H9 (cell line): ENCODE data around the gene FHIT. TPM values are rescaled to one million over a fixed set of nuclear protein-coding genes. Genes with fewer than 3 reads are reported as not detected.

Experiments
- DNase-seq: peaks from one replicate; pipeline ENCODE4 v3.0.0-alpha.2; 2017
- H2AFZ ChIP-seq: one replicate; pipeline ENCODE4 v1.6.1; 2013; ENCODE audit warnings: mild to moderate bottlenecking, low read length, control low read depth, moderate library complexity
- H2AK5ac ChIP-seq: 2 replicates; pipeline ENCODE4 v1.6.1; 2013; ENCODE audit warnings: low read length, control low read depth, mixed read lengths; ENCODE audit not compliant: insufficient read length
- H2BK120ac ChIP-seq: one replicate; pipeline ENCODE4 v1.6.1; 2013; ENCODE audit warnings: low read depth, mild to moderate bottlenecking, low read length, control low read depth, inconsistent platforms; ENCODE audit not compliant: poor library complexity, severe bottlenecking
- H2BK12ac ChIP-seq: 2 replicates; pipeline ENCODE4 v1.6.1; 2013; ENCODE audit warnings: low read length, control low read depth, mixed read lengths, low read depth; ENCODE audit not compliant: insufficient read length
- H2BK15ac ChIP-seq: 2 replicates; pipeline ENCODE4 v1.6.1; 2013; ENCODE audit warnings: low read depth, low read length, control low read depth
- H2BK20ac ChIP-seq: one replicate; pipeline ENCODE4 v1.6.1; 2013; ENCODE audit warnings: low read depth, mild to moderate bottlenecking, low read length, control low read depth, inconsistent platforms; ENCODE audit not compliant: poor library complexity, severe bottlenecking
- H2BK5ac ChIP-seq: 2 replicates; pipeline ENCODE4 v1.6.1; 2013; ENCODE audit warnings: low read length, control low read depth, mixed read lengths; ENCODE audit not compliant: insufficient read length
- H3K14ac ChIP-seq: 2 replicates; pipeline ENCODE4 v1.6.1; 2013; ENCODE audit warnings: low read length, control low read depth; ENCODE audit not compliant: insufficient read depth
- H3K18ac ChIP-seq: 2 replicates; pipeline ENCODE4 v1.6.1; 2013; ENCODE audit warnings: low read depth, mild to moderate bottlenecking, mixed read lengths, low read length, control low read depth; ENCODE audit not compliant: insufficient read length
- H3K23ac ChIP-seq: 2 replicates; pipeline ENCODE4 v1.6.1; 2013; ENCODE audit warnings: low read length, control low read depth, mixed read lengths, low read depth; ENCODE audit not compliant: insufficient read length
- H3K23me2 ChIP-seq: 2 replicates; pipeline ENCODE4 v1.6.1; 2013; ENCODE audit warnings: low read depth, mild to moderate bottlenecking, mixed read lengths, low read length, control low read depth; ENCODE audit not compliant: insufficient read length, poor library complexity, severe bottlenecking
- H3K27ac ChIP-seq: 2 replicates; pipeline ENCODE4 v1.5.1; 2013; ENCODE audit warnings: low read length, control low read depth, mixed read lengths, low read depth; ENCODE audit not compliant: insufficient read length
- H3K27me3 ChIP-seq: 2 replicates; pipeline ENCODE4 v1.6.1; 2013; ENCODE audit warnings: low read length, control low read depth, inconsistent platforms; ENCODE audit not compliant: insufficient read depth
- H3K4ac ChIP-seq: 2 replicates; pipeline ENCODE4 v1.6.1; 2013; ENCODE audit warnings: low read depth, mild to moderate bottlenecking, control low read depth, inconsistent platforms, low read length, moderate library complexity
- H3K4me1 ChIP-seq: 2 replicates; pipeline ENCODE4 v1.6.1; 2013; ENCODE audit warnings: low read length, control low read depth, inconsistent platforms; ENCODE audit not compliant: insufficient read depth
- H3K4me2 ChIP-seq: 2 replicates; pipeline ENCODE4 v1.6.1; 2013; ENCODE audit warnings: low read length, control low read depth, mixed read lengths; ENCODE audit not compliant: insufficient read length, insufficient read depth
- H3K56ac ChIP-seq: 2 replicates; pipeline ENCODE4 v1.6.1; 2013; ENCODE audit warnings: low read depth, mild to moderate bottlenecking, mixed read lengths, low read length, control low read depth; ENCODE audit not compliant: insufficient read length
- H3K79me1 ChIP-seq: 2 replicates; pipeline ENCODE4 v1.6.1; 2013; ENCODE audit warnings: low read depth, mild to moderate bottlenecking, moderate library complexity, low read length, control low read depth, inconsistent platforms; ENCODE audit not compliant: insufficient read depth, poor library complexity, severe bottlenecking
- H3K79me2 ChIP-seq: 2 replicates; pipeline ENCODE4 v1.6.1; 2013; ENCODE audit warnings: low read length, control low read depth, inconsistent platforms; ENCODE audit not compliant: insufficient read depth
- H3K9ac ChIP-seq: 2 replicates; pipeline ENCODE4 v1.6.1; 2013; ENCODE audit warnings: low read length, control low read depth, mixed read lengths; ENCODE audit not compliant: insufficient read length; ENCODE audit errors: extremely low read depth
- H3K9me3 ChIP-seq: one replicate; pipeline ENCODE4 v1.6.1; 2013; ENCODE audit warnings: low read depth, low read length, inconsistent platforms; ENCODE audit not compliant: control insufficient read depth
- H3T11ph ChIP-seq: one replicate; pipeline ENCODE4 v1.6.1; 2013; ENCODE audit warnings: mild to moderate bottlenecking, low read length, control low read depth, inconsistent platforms
- H4K20me1 ChIP-seq: one replicate; pipeline ENCODE4 v1.6.1; 2013; ENCODE audit not compliant: control insufficient read depth, insufficient read length, insufficient read depth
- H4K5ac ChIP-seq: 2 replicates; pipeline ENCODE4 v1.6.1; 2013; ENCODE audit warnings: low read depth, mild to moderate bottlenecking, mixed read lengths, low read length, control low read depth; ENCODE audit not compliant: insufficient read length
- H4K8ac ChIP-seq: replicated peaks from 2 replicates; pipeline ENCODE4 v1.6.1; 2013; ENCODE audit warnings: low read length, control low read depth, mixed read lengths, low read depth; ENCODE audit not compliant: insufficient read length
- H4K91ac ChIP-seq: 2 replicates; pipeline ENCODE4 v1.6.1; 2013; ENCODE audit warnings: low read depth, mild to moderate bottlenecking, moderate library complexity, mixed read lengths, low read length, control low read depth; ENCODE audit not compliant: insufficient read length
- H3K27ac Mint-ChIP-seq, 3 experiments: 2 replicates in 2 of 3; 3 replicates in 1 of 3; pipeline ENCODE4 v1.8.0; 2020 to 2021; ENCODE audit warnings: mixed read lengths in 3 of 3, mild to moderate bottlenecking in 1 of 3, moderate library complexity in 1 of 3
- H3K27me3 Mint-ChIP-seq: 2 replicates; pipeline ENCODE4 v1.8.0; 2021; ENCODE audit warnings: low read depth, mild to moderate bottlenecking, moderate library complexity, mixed read lengths
- H3K36me3 Mint-ChIP-seq, 3 experiments: 2 replicates in 2 of 3; 3 replicates in 1 of 3; pipeline ENCODE4 v1.8.0; 2020 to 2021; ENCODE audit warnings: low read depth in 3 of 3, mixed read lengths in 3 of 3; ENCODE audit not compliant: insufficient read depth in 1 of 3
- H3K4me1 Mint-ChIP-seq, 2 experiments: 2 replicates each; pipeline ENCODE4 v1.8.0; 2020; ENCODE audit warnings: mixed read lengths in 2 of 2
- H3K4me3 Mint-ChIP-seq, 2 experiments: 2 replicates in 1 of 2; 3 replicates in 1 of 2; pipeline ENCODE4 v1.8.0; 2020 to 2021; ENCODE audit warnings: mild to moderate bottlenecking in 2 of 2, mixed read lengths in 2 of 2, moderate library complexity in 1 of 2
- H3K9me3 Mint-ChIP-seq, 2 experiments: 2 replicates in 1 of 2; 3 replicates in 1 of 2; pipeline ENCODE4 v1.8.0; 2020; ENCODE audit warnings: mild to moderate bottlenecking in 2 of 2, mixed read lengths in 2 of 2, moderate library complexity in 1 of 2
- CTCF ChIP-seq: fragments of 200-600 bp; sonication (generic); conservative IDR thresholded peaks from 3 replicates; pipeline ENCODE4 v1.8.0; 2021; ENCODE audit warnings: antibody characterized with exemption, mild to moderate bottlenecking
- WGBS: extraction: QIAGEN DNeasy Blood & Tissue Kit; methylation state at CpG from one replicate; pipeline ENCODE4 v1.1.7; 2013; ENCODE audit warnings: missing lambda C conversion rate, low lambda C conversion rate, mixed read lengths; ENCODE audit not compliant: insufficient read length; ENCODE audit errors: extremely low coverage; 5-methylcytosine and 5-hydroxymethylcytosine counted together
- total RNA-seq: library from RNA; stranded (reverse); gene quantifications from 2 replicates; pipeline ENCODE4 v1.2.1, GENCODE V29; 2021

Gene FHIT
- total RNA-seq, 1 experiment from 2014 or later: 3.0 TPM

- Histone ChIP-seq H2BK5ac (no peak overlapping the region), H2AK5ac (no peak overlapping the region), H3K56ac (no peak overlapping the region), H4K5ac (no peak overlapping the region), H3T11ph (no peak overlapping the region), H3K4ac (no peak overlapping the region), H3K79me1 (no peaks in the 10 kb centered on the region), H3K9me3 (no peaks in the 10 kb centered on the region), H2BK120ac (no peak overlapping the region), H3K27ac (no peak overlapping the region), H3K27me3 (no peaks in the 10 kb centered on the region), H3K18ac (no peak overlapping the region), H4K8ac (no peak overlapping the region), H2BK20ac (no peak overlapping the region), H3K14ac (no peak overlapping the region), H4K91ac (no peak overlapping the region), H2AFZ (no peak overlapping the region), H3K79me2 (no peaks in the 10 kb centered on the region), H3K23me2 (no peaks in the 10 kb centered on the region), H4K20me1 (no peaks in the 10 kb centered on the region), H2BK15ac (no peak overlapping the region), H3K4me2 (no peak overlapping the region), H3K9ac (no peak overlapping the region), H3K4me1 (no peaks in the 10 kb centered on the region), H3K23ac (no peak overlapping the region), H2BK12ac (no peak overlapping the region)
- WGBS: no CpG with 5 or more reads among the region's 3 CpGs
- H3K27me3 Mint-ChIP-seq: no peaks in the 10 kb centered on the region
- TF ChIP-seq CTCF: no peak
- peaks cover 0 to 5% of the 10 kb centered on the region in 2 experiments; a peak in 2 of 5 replicates for H3K9me3 Mint-ChIP-seq
- no peak overlapping the region for H3K4me3 Mint-ChIP-seq
- DNase-seq: no peak
- H3K27ac Mint-ChIP-seq: no peak overlapping the region
- peaks cover 6 to 11% of the 10 kb centered on the region in 2 experiments for H3K4me1 Mint-ChIP-seq
- peaks cover 0 to 20% (median 0%) of the 10 kb centered on the region in 3 experiments; a peak in 3 of 7 replicates for H3K36me3 Mint-ChIP-seq
These were observed 380.9 kb downstream of the FHIT start for GRCh38 chr3:60870396-60870795.
